Mammary epithelial cell (primary cell): ENCODE data around the gene KDM8.

Experiments used
- CTCF ChIP-seq, 2 donors: IDR thresholded peaks in 1 of 2; conservative IDR thresholded peaks in 1 of 2; 2 replicates each; pipeline ENCODE4 v1.5.1; 2011 to 2012; ENCODE audit warnings: inconsistent platforms in 2 of 2, low read length in 2 of 2, mild to moderate bottlenecking in 2 of 2, control low read depth in 1 of 2, low read depth in 1 of 2; ENCODE audit not compliant: insufficient read depth in 1 of 2; ENCODE audit errors: extremely low read depth in 1 of 2
- EZH2 ChIP-seq: IDR thresholded peaks from 2 replicates; pipeline ENCODE4 v1.6.1; 2012; ENCODE audit warnings: low read length, inconsistent platforms, borderline replicate concordance

- TF ChIP-seq CTCF (conservative IDR thresholded peaks at IDR 0.05 in 1 of 2, IDR thresholded peaks at IDR 0.05 in 1 of 2; ENCODE audit: extremely low read depth in 1 of 2, insufficient read depth in 1 of 2, low read depth in 1 of 2, low read length in 2 of 2) (no peak), EZH2 (no peak)
These were observed 25.5 kb downstream of the KDM8 start for GRCh38 chr16:27228621-27229501.
